Gastrocnemius medialis (tissue), 4 donors: ENCODE data around the gene ZNF787. TPM values are rescaled to one million over a fixed set of nuclear protein-coding genes. Genes with fewer than 3 reads are reported as not detected.
"Not testable (repeated sequence)": the region's sequence is repeated elsewhere in the genome, so short reads cannot be mapped to it uniquely, and the experiment has no call there.

Source experiments
- ATAC-seq, 2 donors: fragments of 150-250 bp; one replicate each; pipeline ENCODE4 v1.9.1; 2016
- DNase-seq, 2 donors: peaks; one replicate each; pipeline ENCODE4 v3.0.0-alpha.2; 2019
- H3K27ac ChIP-seq, 4 donors: fragments of 200-600 bp; sonication (generic); 1 replicate in 1 of 4; 2 replicates in 3 of 4; pipeline ENCODE4 v1.5.1; 2016 to 2018; ENCODE audit warnings: mild to moderate bottlenecking in 2 of 4, moderate library complexity in 1 of 4
- H3K27me3 ChIP-seq, 3 donors: fragments of 200-600 bp; sonication (generic) in 2 of 3; 1 replicate in 1 of 3; 2 replicates in 2 of 3; pipeline versions ENCODE4 v1.5.1 to v1.6.0; 2016 to 2019; ENCODE audit warnings: mild to moderate bottlenecking in 1 of 3, moderate library complexity in 1 of 3
- H3K36me3 ChIP-seq, 2 donors: fragments of 200-600 bp; sonication (generic) in 1 of 2; one replicate each; pipeline ENCODE4 v1.5.1; 2017 to 2018
- H3K4me1 ChIP-seq, 2 donors: fragments of 200-600 bp; sonication (generic) in 1 of 2; one replicate each; pipeline ENCODE4 v1.5.1; 2016 to 2017; ENCODE audit warnings: mild to moderate bottlenecking in 2 of 2
- H3K4me3 ChIP-seq, 4 donors: fragments of 200-600 bp; sonication (generic) in 3 of 4; 1 replicate in 1 of 4; 2 replicates in 3 of 4; pipeline ENCODE4 v1.5.1; 2016 to 2019; ENCODE audit warnings: mild to moderate bottlenecking in 2 of 4
- H3K9me3 ChIP-seq, 3 donors: fragments of 200-600 bp; sonication (generic) in 2 of 3; 1 replicate in 1 of 3; 2 replicates in 2 of 3; pipeline ENCODE4 v1.5.1; 2016 to 2019
- CTCF ChIP-seq, 5 experiments: fragments of 450-650 bp in 3 of 5; fragments of 200-600 bp in 2 of 5; sonication (generic) in 2 of 5; IDR thresholded peaks in 4 of 5; conservative IDR thresholded peaks in 1 of 5; 1 replicate in 4 of 5; 2 replicates in 1 of 5; pipeline ENCODE4 v1.5.1; 2016 to 2019; ENCODE audit warnings: antibody characterized with exemption in 5 of 5, mild to moderate bottlenecking in 3 of 5, moderate library complexity in 3 of 5
- POLR2A ChIP-seq, 2 donors: fragments of 450-650 bp; IDR thresholded peaks; one replicate each; pipeline ENCODE4 v1.6.1; 2017; ENCODE audit warnings: antibody characterized with exemption in 2 of 2, mild to moderate bottlenecking in 2 of 2, moderate library complexity in 2 of 2
- in situ Hi-C, 4 donors: fragments of 200-750 bp; cut with MboI; loops; one replicate each; pipeline versions ENCODE4 v1.15.0 to v1.8.0; 2017; ENCODE audit warnings: low sequenced_read_pairs in 4 of 4
- intact Hi-C: fragments of 100-400 bp; cut with DNase I; formaldehyde crosslinking; loops from one replicate; pipeline ENCODE4 v1.15.1; 2023; ENCODE audit warnings: low total_unique reads
- total RNA-seq, 4 donors: library from RNA; depleted of rRNA; stranded (reverse); fragments of >200 nt; gene quantifications; one replicate each; pipeline versions ENCODE4 v1.1.0 to v1.2.3, GENCODE V29; 2016

Gene ZNF787
- total RNA-seq, 4 donors from 2014 or later: 16.7 to 43.0 (median 26.5) TPM

- Histone ChIP-seq H3K27me3 (no peaks in the 10 kb centered on the region), H3K4me1 (peaks cover 17 to 20% of the 10 kb centered on the region in 2 donors), H3K27ac (peak overlapping the region; percentile 22 to 74 (median 48)), H3K4me3 (no peak overlapping the region), H3K36me3 (peaks cover 0 to 12% of the 10 kb centered on the region in 2 donors), H3K9me3 (no peaks in the 10 kb centered on the region)
- in situ Hi-C loops: no loop called here
- DNase-seq (no peak), ATAC-seq (peak; percentile 88 to 89)
- intact Hi-C loops: no loop called here
- TF ChIP-seq POLR2A (IDR thresholded peaks at IDR 0.05) (no peak), CTCF (IDR thresholded peaks at IDR 0.05 in 4 of 5, conservative IDR thresholded peaks at IDR 0.05 in 1 of 5) (no peak)
Observed at GRCh38 chr19:56150358-56150757, 29.3 kb upstream of the ZNF787 start.

GRCh38 chr19:56149656-56150038 lies 28.6 kb upstream of the ZNF787 start:
- Histone ChIP-seq H3K27ac (peak overlapping the region in 3 of 4 donors; percentile 22 to 74 (median 24)), H3K4me1 (peaks cover 17 to 20% of the 10 kb centered on the region in 2 donors), H3K4me3 (no peak overlapping the region), H3K9me3 (no peaks in the 10 kb centered on the region), H3K27me3 (no peaks in the 10 kb centered on the region), H3K36me3 (peaks cover 0 to 12% of the 10 kb centered on the region in 2 donors)
- intact Hi-C loops: loop anchor here (10.0 kb wide), 1 partner anchor 445 kb away; the partner anchor contains the start of gene ZNF71
- ATAC-seq (no peak), DNase-seq (no peak)
- TF ChIP-seq CTCF (IDR thresholded peaks at IDR 0.05 in 4 of 5, conservative IDR thresholded peaks at IDR 0.05 in 1 of 5) (no peak), POLR2A (IDR thresholded peaks at IDR 0.05) (no peak)
- in situ Hi-C loops: no loop called here

GRCh38 chr19:56148955-56149655 lies 28.0 kb upstream of the ZNF787 start:
- H3K27ac ChIP-seq, H3K27me3 ChIP-seq, ATAC-seq, DNase-seq, H3K9me3 ChIP-seq, H3K4me3 ChIP-seq, in situ Hi-C loops: not testable (repeated sequence)
- H3K36me3 ChIP-seq: peaks cover 0 to 12% of the 10 kb centered on the region in 2 donors
- peaks cover 17 to 20% of the 10 kb centered on the region in 2 donors for H3K4me1 ChIP-seq
- intact Hi-C loops: loop anchor here (10.0 kb wide), 1 partner anchor 446 kb away; the partner anchor contains the start of gene ZNF71

- ATAC-seq (no peak), DNase-seq (no peak)
- TF ChIP-seq CTCF (IDR thresholded peaks at IDR 0.05 in 4 of 5, conservative IDR thresholded peaks at IDR 0.05 in 1 of 5) (no peak), POLR2A (IDR thresholded peaks at IDR 0.05) (no peak)
- Histone ChIP-seq H3K36me3 (peaks cover 0 to 12% of the 10 kb centered on the region in 2 donors), H3K4me3 (no peak overlapping the region), H3K9me3 (no peaks in the 10 kb centered on the region), H3K27me3 (no peaks in the 10 kb centered on the region), H3K27ac (no peak overlapping the region), H3K4me1 (peaks cover 11 to 13% of the 10 kb centered on the region in 2 donors)
- in situ Hi-C loops: no loop called here
- intact Hi-C loops: loop anchor here (10.0 kb wide), 1 partner anchor 447 kb away; the partner anchor contains the start of gene ZNF71
Observed at GRCh38 chr19:56148096-56148495, 27.0 kb upstream of the ZNF787 start.

GRCh38 chr19:56147307-56147706 lies 26.2 kb upstream of the ZNF787 start:
- TF ChIP-seq POLR2A (IDR thresholded peaks at IDR 0.05): no peak
- no peak for TF ChIP-seq CTCF (IDR thresholded peaks at IDR 0.05 in 4 of 5, conservative IDR thresholded peaks at IDR 0.05 in 1 of 5)
- Histone ChIP-seq H3K4me3 (no peak overlapping the region), H3K27ac (no peak overlapping the region), H3K9me3 (no peaks in the 10 kb centered on the region), H3K4me1 (peaks cover 8 to 16% of the 10 kb centered on the region in 2 donors), H3K36me3 (peaks cover 0 to 12% of the 10 kb centered on the region in 2 donors), H3K27me3 (no peaks in the 10 kb centered on the region)
- in situ Hi-C loops (no loop called here), intact Hi-C loops (loop anchor here (10.0 kb wide), 1 partner anchor 447 kb away; the partner anchor contains the start of gene ZNF71)
- ATAC-seq: no peak
- no peak for DNase-seq
